SK-N-MC (cell line): ENCODE results near the gene TMEM150A.
"Not testable (repeated sequence)": the region's sequence is repeated elsewhere in the genome, so short reads cannot be mapped to it uniquely, and the experiment has no call there.

Experiments
- DNase-seq: peaks from one replicate; pipeline ENCODE4 v3.0.0-alpha.2; 2011; ENCODE audit warnings: low read depth, low spot score
- H3K27ac ChIP-seq: fragments of 200-600 bp; sonication (generic); 2 replicates; pipeline ENCODE4 v1.5.1; 2016; ENCODE audit warnings: mixed run types
- H3K36me3 ChIP-seq: fragments of 200-600 bp; sonication (generic); 2 replicates; pipeline ENCODE4 v1.6.1; 2017; ENCODE audit warnings: antibody characterized with exemption, low read length, mixed read lengths; ENCODE audit not compliant: insufficient read depth
- H3K4me3 ChIP-seq: fragments of 200-600 bp; sonication (generic); 2 replicates; pipeline ENCODE4 v1.5.1; 2016
- H3K9ac ChIP-seq: fragments of 200-600 bp; sonication (generic); 2 replicates; pipeline ENCODE4 v1.8.0; 2017; ENCODE audit warnings: mixed run types, mixed read lengths; ENCODE audit not compliant: insufficient read length
- H3K9me3 ChIP-seq: fragments of 200-600 bp; sonication (generic); 2 replicates; pipeline ENCODE4 v1.6.1; 2017; ENCODE audit warnings: low read depth, mild to moderate bottlenecking, antibody characterized with exemption, low read length, moderate library complexity, mixed read lengths
- EZH2 ChIP-seq: fragments of 200-600 bp; sonication (generic); IDR thresholded peaks from one replicate; pipeline ENCODE4 v1.6.1; 2017; ENCODE audit warnings: antibody characterized with exemption
- FOXP2 ChIP-seq: optimal IDR thresholded peaks from 2 replicates; pipeline ENCODE3; 2011; ENCODE audit warnings: mild to moderate bottlenecking, moderate library complexity; ENCODE audit not compliant: insufficient read depth; ENCODE audit errors: extremely low read length, control extremely low read depth
- POLR2AphosphoS5 ChIP-seq: IDR thresholded peaks from 2 replicates; pipeline ENCODE4 v1.6.1; 2012; ENCODE audit warnings: mild to moderate bottlenecking, low read depth, low read length, borderline replicate concordance

The TMEM150A gene

GRCh38 chr2:85615413-85615728 is 12.9 kb upstream of the TMEM150A start:
- Histone ChIP-seq H3K9me3 (no peaks in the 10 kb centered on the region), H3K9ac (no peak overlapping the region), H3K36me3 (peaks cover 25% of the 10 kb centered on the region), H3K4me3 (no peak overlapping the region), H3K27ac (0 out of 2 replicates have a peak overlapping the region, but pooled peaks have one; percentile 46)
- no peak for TF ChIP-seq EZH2
- no peak for TF ChIP-seq POLR2AphosphoS5
- TF ChIP-seq FOXP2, result no peak
- DNase-seq, result no peak

- not testable (repeated sequence) for H3K27ac ChIP-seq, H3K9me3 ChIP-seq, H3K9ac ChIP-seq, H3K4me3 ChIP-seq, DNase-seq
- H3K36me3 ChIP-seq, result peaks cover 21% of the 10 kb centered on the region
These were observed 12.3 kb upstream of the TMEM150A start for GRCh38 chr2:85614757-85615156.

GRCh38 chr2:85613717-85614515 is 11.4 kb upstream of the TMEM150A start:
- Histone ChIP-seq H3K4me3 (no peak overlapping the region), H3K9ac (no peak overlapping the region), H3K9me3 (no peaks in the 10 kb centered on the region), H3K36me3 (peaks cover 19% of the 10 kb centered on the region), H3K27ac (no peak overlapping the region)
- no peak for DNase-seq
- no peak for TF ChIP-seq EZH2
- no peak for TF ChIP-seq FOXP2
- no peak for TF ChIP-seq POLR2AphosphoS5

GRCh38 chr2:85611705-85612587 is 9.4 kb upstream of the TMEM150A start, which contains the start of gene C2orf68:
C2orf68 (minus strand) TSS chr2:85612066; CDS start chr2:85611984, 82 bp downstream.
- no peak for TF ChIP-seq EZH2
- TF ChIP-seq POLR2AphosphoS5, result peak; percentile 91
- Histone ChIP-seq H3K27ac (peak within 1 kb of the TSS; percentile 19), H3K9ac (peak within 1 kb of the TSS; percentile 86), H3K36me3 (peaks cover 20% of the 10 kb centered on the region), H3K4me3 (peak within 1 kb of the TSS; percentile 93), H3K9me3 (no peaks in the 10 kb centered on the region)
- DNase-seq, result no peak

- no peak for TF ChIP-seq EZH2
- TF ChIP-seq FOXP2, result no peak
- TF ChIP-seq POLR2AphosphoS5, result no peak
- Histone ChIP-seq H3K36me3 (peaks cover 20% of the 10 kb centered on the region), H3K4me3 (peak overlapping the region; percentile 93), H3K9me3 (no peaks in the 10 kb centered on the region), H3K9ac (peak overlapping the region; percentile 86), H3K27ac (no peak overlapping the region)
- DNase-seq, result no peak
These were observed 8.8 kb upstream of the TMEM150A start for GRCh38 chr2:85611217-85611704.

GRCh38 chr2:85607268-85608215 is 5.0 kb upstream of the TMEM150A start:
- TF ChIP-seq EZH2 (no peak), FOXP2 (no peak)
- Histone ChIP-seq H3K9ac (no peak overlapping the region), H3K9me3 (no peaks in the 10 kb centered on the region), H3K36me3 (peaks cover 20% of the 10 kb centered on the region), H3K4me3 (no peak overlapping the region), H3K27ac (peak overlapping the region; percentile 83)
- DNase-seq, result no peak

GRCh38 chr2:85606116-85606455 is 3.6 kb upstream of the TMEM150A start:
- Histone ChIP-seq H3K36me3 (peaks cover 20% of the 10 kb centered on the region), H3K4me3 (peak overlapping the region; percentile 40), H3K27ac (peak overlapping the region; percentile 83), H3K9ac (no peak overlapping the region), H3K9me3 (no peaks in the 10 kb centered on the region)
- no peak for DNase-seq
- TF ChIP-seq FOXP2 (no peak), POLR2AphosphoS5 (no peak; the same call in 1 of the 2 replicates), EZH2 (no peak)
